GM12801 (cell line): ENCODE measurements around the gene CRISP2.

ENCODE experiments used
- CTCF ChIP-seq: IDR thresholded peaks from one replicate; pipeline ENCODE4 v1.5.1; 2011; ENCODE audit warnings: control low read depth; ENCODE audit not compliant: insufficient read length; ENCODE audit errors: extremely low read depth

Gene CRISP2

DNA sequence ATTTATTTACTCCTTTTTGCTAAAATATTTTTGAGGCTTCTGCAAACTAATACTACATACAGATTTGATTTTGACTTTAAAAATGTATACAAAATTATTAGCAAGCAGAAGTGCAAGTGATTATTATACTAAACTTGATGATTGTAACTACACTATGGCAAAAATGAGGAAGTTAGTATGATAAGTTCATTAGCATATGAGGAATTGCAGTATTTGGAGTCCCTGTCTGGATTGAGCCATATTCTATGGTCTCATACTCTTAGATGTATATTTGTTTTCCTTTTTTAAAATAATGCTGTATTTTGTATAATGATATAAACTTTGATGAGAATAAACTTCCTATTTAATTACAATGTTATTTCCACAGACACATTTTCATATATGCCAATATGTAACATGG is 16.9 kb upstream of the CRISP2 start:
- TF ChIP-seq CTCF, result no peak

GRCh38 chr6:49721297-49721696 is 8.0 kb upstream of the CRISP2 start:
- TF ChIP-seq CTCF, result no peak

- no peak for TF ChIP-seq CTCF
Measured at GRCh38 chr6:49720372-49720771, 7.0 kb upstream of the CRISP2 start.

DNA sequence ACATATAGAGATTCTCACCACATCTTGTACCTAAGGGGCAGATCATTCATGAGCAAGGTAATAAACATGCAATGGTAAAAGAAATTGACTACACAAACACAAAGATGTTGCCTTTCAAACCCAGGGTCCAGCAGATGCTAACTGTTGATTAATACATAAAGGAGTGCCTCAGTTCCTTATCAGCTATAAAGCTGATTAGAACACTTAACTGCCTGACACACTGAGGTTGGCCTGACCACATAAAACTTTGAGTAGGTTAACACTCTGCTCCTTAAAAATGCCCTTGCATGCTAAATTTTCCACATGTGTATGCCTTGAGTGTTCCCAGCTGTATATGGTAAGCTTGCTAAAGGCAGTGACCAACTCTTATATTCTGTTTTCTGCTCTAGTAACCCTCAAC is 14.9 kb downstream of the CRISP2 start:
- no peak for TF ChIP-seq CTCF

DNA sequence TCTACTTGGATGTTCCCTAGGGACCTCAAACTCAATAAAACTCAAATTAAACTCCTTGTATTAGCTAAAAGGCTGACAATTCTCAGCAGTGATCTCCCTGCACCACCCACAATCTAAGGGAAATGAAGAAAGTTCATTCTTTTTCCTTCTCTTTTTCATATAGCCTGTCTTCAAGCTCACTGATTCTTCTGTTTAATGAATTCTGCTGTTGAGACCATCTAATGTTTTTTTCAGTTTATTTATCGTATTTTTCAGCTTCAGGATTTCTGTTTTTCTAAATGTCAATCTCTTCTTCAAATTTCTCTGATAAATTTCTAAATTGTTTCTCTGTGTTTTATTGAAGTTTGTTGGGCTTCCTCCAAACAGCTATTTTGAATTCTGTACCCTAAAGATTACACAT is 19.8 kb downstream of the CRISP2 start:
- no peak for TF ChIP-seq CTCF

- no peak for TF ChIP-seq CTCF
Measured at GRCh38 chr6:49692534-49692933, 20.8 kb downstream of the CRISP2 start.

DNA sequence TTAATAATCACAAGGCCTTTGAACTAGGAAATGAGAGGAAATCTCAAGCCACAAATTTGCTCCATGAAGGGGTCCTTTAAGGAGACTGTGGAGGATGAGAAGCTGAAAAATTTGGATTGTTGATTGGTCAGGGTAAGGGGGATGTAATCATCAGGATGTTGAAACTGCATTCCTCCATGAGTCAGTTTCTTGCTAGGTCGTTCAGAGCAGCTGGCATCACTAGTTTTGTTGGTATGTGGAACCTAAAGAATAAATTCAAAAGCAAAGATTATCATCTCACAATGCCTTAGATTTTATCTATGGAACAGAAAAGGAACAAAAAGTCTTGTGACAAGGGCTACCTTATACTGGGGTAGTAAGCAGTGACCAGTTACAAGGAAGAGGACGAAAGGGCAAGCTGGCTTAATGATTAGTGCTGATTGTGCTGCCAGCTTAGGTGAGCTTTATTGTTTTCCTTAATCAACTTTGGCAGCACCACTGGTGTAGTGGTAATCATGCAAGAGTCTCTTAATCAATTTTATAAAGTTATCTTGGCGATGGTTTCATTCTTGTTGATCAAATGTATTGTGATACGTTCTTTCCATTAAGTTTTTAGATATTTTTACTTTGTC is 36.6 kb downstream of the CRISP2 start:
- no peak for TF ChIP-seq CTCF
